HG02943 (cell line): ENCODE results near the gene TBC1D25.

Experiments
- ATAC-seq: cut with Tn5 transposase; IDR thresholded peaks from one replicate; pipeline ENCODE4 v1.9.1; 2021; ENCODE audit warnings: mild to moderate bottlenecking, low read depth, moderate library complexity; ENCODE audit not compliant: unreplicated experiment

Gene TBC1D25, protein sequence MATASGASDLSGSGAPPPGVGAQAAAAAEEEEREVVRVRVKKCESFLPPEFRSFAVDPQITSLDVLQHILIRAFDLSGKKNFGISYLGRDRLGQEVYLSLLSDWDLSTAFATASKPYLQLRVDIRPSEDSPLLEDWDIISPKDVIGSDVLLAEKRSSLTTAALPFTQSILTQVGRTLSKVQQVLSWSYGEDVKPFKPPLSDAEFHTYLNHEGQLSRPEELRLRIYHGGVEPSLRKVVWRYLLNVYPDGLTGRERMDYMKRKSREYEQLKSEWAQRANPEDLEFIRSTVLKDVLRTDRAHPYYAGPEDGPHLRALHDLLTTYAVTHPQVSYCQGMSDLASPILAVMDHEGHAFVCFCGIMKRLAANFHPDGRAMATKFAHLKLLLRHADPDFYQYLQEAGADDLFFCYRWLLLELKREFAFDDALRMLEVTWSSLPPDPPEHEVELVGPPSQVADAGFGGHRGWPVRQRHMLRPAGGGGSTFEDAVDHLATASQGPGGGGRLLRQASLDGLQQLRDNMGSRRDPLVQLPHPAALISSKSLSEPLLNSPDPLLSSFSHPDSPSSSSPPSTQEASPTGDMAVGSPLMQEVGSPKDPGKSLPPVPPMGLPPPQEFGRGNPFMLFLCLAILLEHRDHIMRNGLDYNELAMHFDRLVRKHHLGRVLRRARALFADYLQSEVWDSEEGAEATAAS

DNA sequence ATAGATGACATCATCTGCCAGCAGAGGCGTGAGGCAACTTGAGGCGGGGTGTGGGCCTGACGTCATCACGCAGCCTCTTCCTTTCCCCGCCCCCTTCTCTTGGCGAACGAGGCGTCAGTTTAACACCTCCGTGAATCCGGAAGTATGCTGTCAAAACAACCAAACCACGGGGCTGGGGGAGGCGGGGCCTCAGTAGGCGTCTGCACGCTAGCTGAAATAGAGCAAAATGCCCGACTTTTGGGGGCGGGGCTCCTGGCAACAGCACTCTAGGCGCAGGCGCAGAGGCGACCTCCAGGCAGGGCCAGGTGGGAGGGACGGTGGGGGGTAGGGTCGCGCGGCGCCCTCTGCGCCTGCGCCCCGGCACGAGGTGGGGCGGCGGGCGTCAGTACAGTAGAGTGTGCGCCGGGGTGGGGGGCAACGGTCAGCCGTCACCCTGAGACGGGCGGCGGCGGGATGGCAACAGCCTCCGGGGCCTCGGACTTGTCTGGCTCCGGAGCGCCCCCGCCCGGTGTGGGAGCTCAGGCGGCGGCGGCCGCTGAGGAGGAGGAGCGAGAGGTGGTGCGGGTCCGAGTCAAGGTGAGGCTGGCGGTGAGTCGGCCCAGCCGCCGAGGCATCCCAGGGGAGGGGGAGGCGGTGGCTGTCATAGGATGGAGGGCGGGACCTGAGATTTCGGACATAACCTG, at the start of gene TBC1D25:
Gene TBC1D25 (plus strand): TSS at position 370 of the 683 bp plus-strand sequence. CDS start 84 bp downstream, at position 454.
- peak; percentile 84 for ATAC-seq

DNA sequence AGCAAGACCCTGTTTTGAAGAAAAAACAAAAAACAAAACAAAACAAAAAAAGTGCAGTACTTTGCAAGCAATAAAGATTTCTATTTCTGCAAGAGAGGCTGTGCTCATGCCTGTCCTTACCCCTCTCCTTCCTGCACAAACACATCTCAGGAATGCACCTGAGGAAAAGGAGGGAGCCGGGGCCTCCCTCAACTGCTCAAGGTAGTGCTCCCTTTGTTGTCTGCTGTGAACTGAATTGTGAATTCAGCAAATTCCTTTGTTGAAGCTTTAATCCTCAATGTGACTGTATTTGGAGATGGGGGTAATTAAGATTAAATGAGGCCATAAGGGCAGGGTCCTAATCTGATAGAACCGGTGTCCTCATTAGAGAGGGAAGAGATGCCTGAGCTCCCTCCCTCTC, 49.6 kb upstream of the TBC1D25 start:
- ATAC-seq = no peak

DNA sequence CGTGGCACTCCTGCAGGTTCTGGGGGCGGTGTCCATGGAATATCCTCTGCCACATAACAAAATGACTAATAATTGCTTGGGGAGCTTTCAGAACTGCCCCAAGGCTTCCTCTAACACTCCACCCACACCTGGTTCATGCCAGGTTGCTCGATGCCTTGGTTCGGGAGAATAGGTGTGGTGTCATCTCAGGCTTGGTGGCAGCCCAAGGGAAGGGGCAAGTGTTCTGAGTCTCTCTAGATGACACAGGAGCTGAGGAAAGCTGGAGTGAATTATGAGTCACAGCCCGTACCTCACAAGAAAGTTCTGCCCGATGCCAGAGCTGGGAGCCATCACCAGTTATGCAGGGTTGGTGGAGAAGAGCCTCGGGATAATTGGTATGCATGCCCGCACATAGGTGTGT, 48.9 kb upstream of the TBC1D25 start:
- ATAC-seq = no peak

DNA sequence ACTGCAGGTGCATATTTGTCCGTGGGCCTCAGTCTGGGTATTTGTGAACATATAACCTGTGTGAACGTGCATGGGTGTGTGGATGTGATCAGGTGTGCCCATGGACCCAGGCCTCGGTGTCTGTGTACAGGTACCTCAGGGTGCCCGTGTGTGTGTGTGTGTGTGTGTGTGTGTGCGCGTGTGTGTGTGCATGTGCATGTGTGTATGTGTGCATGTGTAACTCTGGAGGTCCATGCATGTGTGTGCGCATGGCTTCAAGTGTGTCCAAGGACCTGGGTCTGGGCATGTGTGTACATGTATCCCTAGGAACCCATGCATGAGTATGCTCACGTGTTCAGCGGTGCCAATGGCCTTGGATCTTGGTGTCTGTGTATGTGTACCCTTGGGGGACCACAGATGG, 47.7 kb upstream of the TBC1D25 start:
- ATAC-seq = no peak

DNA sequence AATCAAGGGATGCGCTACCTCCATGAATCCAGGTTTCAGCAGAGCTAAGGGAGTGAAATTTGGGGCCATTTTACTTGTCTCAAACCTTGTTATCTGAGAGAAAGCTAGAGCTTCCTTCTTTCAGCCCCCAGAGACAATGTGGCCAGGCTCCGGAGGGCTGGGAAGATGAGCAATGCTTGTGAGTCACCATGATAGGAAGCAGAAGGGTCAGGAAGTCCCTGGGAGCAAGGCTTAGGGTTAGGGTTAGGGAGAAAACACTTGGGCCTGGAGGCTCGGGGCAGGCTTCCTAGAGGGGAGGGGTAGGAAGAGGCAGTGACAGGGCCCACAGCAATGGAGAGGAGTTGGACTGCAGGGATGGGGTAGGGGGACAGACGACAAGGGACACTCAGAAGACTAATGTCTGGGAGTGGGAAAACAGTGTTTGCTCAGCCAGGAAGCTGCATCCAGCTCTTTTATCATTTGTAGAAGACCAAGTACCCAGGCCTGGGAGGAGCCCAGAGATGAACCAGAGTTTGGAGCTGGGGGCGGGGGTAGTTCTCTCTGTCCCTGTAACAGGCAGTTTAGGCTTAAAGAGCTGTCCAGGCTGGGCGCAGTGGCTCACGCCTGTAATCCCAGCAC, 47.1 kb upstream of the TBC1D25 start:
- ATAC-seq = no peak

DNA sequence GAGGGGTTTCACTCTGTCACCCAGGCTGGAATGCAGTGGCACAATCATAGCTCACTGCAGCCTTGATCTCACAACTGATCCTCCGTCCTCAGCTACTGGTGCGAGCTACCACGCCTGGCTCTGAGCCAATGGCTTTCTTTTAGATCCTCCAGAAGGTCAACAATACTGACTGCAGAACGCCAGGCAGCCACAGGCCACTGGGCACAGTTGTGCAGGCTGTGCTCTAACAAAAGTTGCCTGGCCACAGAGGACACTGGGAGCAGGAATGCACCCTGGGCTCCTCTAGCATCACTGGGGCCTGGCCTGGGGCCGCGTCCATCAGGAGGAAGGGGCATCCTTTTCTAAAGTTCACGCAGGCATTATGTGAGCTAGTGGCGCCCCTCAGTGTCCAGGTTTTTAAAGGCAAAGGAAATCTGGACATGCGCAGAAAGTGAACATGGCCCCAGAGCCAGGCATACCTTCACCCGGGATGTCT, 45.6 kb upstream of the TBC1D25 start:
- no peak for ATAC-seq

DNA sequence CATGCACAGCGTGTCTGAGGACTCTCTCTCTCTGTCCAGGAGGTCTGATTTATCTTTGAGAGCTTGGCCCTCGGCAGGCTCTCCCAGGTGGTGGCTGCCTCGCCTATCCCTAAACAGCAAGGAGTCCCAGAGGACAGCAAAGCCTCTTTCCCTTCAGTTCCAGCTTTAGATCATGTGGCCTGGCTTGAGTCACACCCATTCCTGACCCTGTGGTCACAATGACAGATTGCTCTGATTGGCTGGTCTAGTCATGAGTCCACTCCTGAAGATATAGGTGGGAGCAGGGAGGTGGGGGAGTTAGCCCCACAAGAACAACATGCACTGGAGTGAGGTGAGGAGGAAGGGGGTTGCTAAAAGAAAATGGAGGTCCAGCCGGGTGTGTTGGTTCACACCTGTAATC, 42.9 kb upstream of the TBC1D25 start:
- no peak for ATAC-seq

DNA sequence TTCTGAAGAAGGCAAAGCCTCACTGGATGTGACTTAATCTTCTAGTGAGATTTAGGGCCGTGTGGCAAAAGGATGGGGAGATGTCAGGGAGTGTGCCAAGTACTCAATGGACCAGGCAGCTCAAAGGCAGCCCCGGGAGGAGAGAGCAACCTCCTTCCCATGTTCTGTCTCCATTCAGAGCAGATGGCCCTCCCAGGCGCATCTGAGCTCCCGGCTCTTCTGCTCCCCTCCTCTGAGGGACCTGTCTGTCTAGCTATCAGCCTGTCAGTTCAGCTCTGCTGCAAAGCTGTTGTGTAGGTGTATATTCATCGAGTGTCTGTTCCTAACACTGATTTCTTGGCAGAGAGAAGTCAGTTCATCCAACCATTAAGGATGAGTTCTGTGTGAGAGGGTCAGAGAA, 41.6 kb upstream of the TBC1D25 start:
- no peak for ATAC-seq

DNA sequence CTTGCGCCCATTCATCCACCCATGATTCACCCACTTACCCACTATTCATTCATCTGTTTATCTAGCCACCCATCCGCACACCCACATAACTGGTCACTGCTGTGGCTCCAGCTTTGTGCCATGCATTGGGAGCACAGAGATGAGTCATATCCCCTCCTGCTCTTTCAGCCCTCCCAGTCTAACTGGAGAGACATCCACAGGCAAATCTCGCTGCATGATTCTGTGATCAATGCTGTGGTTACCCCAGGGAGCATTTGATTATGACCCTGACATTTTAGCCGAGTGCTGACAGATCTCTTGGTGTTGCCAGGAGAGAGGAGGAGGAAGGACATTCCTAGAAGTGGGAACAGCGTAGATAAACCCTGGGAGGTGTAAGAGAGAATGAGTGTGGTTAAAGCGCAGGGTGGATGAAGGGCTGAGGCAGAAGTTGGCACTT, 41.1 kb upstream of the TBC1D25 start:
- no peak for ATAC-seq

DNA sequence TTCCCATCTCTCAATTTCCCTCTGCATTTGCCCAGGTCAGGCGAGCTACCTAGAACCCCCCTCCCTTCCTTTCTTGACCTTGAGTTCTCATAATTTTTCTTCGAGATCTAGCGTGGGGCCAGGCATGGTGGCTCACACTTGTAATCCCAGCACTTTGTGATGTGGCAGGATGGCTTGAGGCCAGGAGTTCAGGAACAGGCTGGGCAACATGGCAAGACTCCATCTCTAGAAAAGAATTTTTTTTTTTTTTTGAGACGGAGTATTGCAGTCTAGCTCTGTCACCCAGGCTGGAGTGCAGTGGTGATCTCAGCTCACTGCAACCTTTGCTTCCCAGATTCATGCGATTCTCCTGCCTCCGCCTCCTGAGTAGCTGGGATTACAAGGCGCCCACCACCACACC, 35.3 kb upstream of the TBC1D25 start:
- no peak for ATAC-seq

DNA sequence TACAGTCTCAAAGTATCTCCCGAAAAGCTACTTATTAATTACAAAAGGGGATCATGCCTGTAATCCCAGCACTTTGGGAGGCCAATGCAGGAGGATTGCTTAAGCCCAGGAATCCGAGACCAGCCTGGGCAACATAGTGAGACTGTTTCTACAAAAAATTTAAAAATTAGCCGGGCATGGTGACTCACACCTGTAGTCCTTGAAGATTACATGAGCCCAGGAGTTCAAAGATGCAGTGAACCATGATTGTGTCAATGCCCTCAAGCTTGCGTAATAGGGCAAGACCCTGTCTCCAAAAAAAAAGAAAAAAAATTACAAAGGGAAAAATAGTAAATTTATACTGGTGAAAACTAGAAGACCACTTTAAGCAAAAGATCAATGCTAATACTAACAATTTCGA, 34.0 kb upstream of the TBC1D25 start:
- no peak for ATAC-seq

DNA sequence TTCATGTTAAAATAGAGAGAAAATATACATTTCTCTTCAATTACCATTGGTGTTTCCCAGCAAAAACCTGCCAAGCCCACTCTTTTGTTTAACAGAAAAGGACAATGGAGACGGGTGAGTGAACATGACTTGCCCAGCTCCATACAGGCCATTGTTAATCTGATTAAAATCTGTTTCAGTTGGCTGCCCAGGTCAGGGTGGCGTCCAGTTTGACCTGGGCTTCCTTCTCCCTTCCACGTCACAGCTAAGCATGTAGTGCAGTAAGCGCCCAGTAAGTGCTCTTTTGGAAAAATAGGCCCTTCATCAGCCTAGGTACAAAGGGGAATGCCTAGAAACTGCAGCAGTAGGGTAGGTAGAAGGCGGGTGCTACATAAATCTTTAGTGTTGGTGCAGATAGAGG, 32.3 kb upstream of the TBC1D25 start:
- no peak for ATAC-seq

DNA sequence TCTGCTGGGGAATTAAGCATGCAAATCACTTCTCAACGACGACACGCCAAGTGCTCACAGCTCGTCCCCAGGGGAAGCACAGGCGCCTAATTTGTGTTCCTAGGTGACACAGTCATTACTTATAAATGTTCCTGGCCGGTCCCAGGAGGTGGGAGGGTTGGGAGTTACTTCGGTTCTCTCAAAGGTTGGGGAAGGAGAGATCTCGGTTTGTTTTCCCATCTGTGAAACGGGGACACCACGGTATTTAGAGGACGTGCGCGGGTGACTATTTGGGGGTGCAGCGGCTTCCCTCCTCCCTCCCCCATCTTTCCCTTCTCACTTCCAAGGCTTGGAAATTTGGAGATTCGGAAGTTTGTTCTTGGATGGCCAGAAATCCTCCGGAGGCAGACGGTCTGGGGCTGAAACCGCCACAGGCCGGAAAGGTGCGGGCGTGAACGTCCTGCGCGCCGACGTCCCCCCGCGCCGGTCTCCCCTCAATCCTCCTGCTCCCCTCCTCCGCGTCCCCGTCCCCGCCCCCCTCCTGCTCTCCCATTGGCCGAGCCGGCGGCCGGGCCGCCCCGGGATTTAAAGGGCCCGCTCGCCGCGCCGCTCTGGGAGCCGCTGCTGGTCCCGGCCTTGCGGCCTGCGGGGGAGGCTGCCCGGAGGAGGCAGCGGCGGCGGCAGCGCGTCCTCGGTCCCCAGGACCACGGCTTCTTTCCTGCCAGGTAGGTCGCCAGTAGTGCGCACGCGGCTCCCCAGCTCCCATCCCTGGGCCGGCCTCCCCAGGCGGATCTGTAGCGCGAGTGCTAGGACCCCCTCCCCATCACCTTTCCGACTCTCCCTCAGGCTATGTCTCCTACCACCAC, 30.9 kb upstream of the TBC1D25 start, which contains the start of gene PORCN:
Gene PORCN (plus strand): TSS at position 593 of the 845 bp plus-strand sequence. CDS start 829 bp downstream, outside the sequence.
- peak; percentile 67 for ATAC-seq

DNA sequence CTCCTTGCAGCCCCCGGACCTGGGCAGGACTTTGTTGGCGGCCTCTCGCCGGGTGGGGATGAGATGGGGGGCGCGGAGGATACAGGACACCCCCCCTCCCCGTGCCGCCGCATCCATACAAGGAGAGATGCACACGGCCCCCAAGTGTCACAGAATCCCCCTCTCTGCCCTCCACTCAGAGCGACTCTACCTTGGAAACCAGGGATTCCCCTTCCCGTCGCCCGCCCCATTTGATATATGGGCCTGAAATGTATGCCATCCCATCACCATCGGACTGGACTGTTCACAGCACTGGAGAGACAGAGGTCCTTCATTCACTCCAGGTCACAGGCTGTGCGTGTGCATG, 30.3 kb upstream of the TBC1D25 start:
- ATAC-seq = peak; percentile 10

DNA sequence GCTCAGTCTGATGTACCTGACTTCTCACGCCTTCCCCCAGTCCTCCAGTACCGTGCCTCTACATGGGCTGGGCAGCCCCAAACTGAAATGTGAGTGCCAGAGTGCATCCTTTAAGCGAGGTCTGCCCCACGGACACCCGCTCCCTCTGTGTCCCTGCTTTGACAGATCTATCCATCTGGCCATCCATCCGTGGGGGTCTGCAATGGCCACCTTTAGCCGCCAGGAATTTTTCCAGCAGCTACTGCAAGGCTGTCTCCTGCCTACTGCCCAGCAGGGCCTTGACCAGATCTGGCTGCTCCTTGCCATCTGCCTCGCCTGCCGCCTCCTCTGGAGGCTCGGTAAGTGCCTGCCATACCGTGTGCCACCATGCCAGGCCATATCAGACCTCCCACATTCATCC, 29.9 kb upstream of the TBC1D25 start:
- no peak for ATAC-seq

DNA sequence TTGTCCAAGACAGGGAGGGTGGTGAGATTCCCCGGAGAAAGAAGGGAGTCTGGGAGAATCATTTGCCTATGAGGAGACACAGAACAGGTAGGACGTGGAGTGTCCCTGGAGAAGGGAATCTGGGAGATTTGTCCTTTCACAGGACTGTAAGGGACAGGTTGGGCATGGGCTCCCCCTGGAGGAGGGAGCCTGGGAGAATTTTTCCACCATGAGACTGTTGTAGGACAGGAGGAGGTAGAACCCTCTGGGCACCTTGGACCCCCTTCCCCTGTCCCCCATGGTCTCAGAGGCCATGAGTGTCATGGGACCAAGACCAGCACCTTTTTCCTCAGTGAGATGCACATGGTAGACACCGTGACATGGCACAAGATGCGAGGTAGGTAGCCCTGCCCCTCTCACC, 28.0 kb upstream of the TBC1D25 start:
- no peak for ATAC-seq

DNA sequence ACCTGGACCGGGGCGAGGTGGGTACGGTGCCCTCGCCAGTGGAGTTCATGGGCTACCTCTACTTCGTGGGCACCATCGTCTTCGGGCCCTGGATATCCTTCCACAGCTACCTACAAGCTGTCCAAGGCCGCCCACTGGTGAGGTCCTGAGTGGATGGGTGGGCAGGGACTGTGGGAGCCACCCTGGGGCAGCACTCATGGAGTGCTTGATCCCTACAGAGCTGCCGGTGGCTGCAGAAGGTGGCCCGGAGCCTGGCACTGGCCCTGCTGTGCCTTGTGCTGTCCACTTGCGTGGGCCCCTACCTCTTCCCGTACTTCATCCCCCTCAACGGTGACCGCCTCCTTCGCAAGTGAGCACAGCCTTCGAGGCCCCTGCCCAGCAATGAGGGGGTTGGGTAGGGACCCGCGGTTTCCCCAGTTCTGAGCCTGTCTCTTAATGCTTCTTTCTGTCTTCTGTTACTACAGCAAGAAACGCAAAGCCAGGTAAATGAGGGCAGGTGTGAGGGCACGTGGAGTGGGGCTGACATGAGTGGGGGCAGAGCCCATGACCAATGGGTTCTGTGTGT, 27.1 kb upstream of the TBC1D25 start:
- ATAC-seq = no peak

DNA sequence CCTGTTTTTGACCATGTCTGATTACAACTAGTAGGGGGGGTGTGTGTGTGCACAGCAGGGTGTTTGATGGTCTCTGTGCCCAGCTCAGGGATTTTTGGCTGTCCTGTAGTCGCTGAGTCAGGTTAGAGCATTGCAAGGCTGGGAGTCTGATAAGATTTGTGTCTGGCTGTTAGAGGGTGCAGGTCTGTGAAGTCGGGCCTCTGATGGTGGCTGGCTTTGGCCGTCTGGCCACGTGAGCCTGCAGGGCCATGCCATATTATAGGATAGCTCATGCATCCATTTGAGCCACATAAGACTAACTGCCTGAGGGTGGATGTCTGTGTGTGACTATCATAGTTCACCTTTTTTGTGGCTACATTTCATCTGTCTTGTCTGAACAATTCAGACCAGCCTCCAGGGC, 25.8 kb upstream of the TBC1D25 start:
- no peak for ATAC-seq

DNA sequence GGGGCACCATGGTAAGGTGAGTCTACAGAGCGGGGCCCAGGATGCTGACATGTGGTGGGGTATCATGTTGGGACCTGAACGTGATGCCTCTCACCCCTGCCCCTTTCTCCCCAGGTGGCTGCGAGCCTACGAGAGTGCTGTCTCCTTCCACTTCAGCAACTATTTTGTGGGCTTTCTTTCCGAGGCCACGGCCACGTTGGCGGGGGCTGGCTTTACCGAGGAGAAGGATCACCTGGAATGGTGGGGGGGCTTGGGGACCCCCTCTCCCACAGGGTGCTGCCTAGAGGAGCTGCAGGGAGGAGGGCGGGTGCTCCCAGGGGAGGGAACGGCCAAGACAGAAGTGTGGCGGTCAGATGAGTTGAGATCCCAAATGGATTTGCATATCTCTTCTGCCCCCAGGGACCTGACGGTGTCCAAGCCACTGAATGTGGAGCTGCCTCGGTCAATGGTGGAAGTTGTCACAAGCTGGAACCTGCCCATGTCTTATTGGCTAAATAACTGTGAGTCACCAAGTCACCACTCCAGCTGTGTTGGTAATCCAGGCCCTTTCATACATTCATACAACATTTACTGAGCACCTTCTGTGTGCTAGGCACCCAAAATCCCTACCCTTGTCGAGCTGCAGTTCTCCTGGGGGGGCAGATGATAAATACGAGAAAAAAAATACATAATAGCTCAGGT, 25.2 kb upstream of the TBC1D25 start:
- no peak for ATAC-seq
